ES-I3 (cell line): ENCODE data around the gene TNFSF13B.

Experiments used
- H3K36me3 ChIP-seq: 2 replicates; pipeline ENCODE4 v1.6.1; 2013; ENCODE audit warnings: mild to moderate bottlenecking, low read length, control low read depth, moderate library complexity; ENCODE audit not compliant: insufficient read depth
- H3K4me1 ChIP-seq: 2 replicates; pipeline ENCODE4 v1.6.1; 2013; ENCODE audit warnings: mild to moderate bottlenecking, control low read depth, low read length; ENCODE audit not compliant: insufficient read depth
- H3K9ac ChIP-seq: 2 replicates; pipeline ENCODE4 v1.6.1; 2013; ENCODE audit warnings: low read depth, mild to moderate bottlenecking, low read length, moderate library complexity
- H3K9me3 ChIP-seq: 2 replicates; pipeline ENCODE4 v1.6.1; 2013; ENCODE audit warnings: mild to moderate bottlenecking, low read length, moderate library complexity; ENCODE audit not compliant: control insufficient read depth, insufficient read depth

TNFSF13B gene

DNA sequence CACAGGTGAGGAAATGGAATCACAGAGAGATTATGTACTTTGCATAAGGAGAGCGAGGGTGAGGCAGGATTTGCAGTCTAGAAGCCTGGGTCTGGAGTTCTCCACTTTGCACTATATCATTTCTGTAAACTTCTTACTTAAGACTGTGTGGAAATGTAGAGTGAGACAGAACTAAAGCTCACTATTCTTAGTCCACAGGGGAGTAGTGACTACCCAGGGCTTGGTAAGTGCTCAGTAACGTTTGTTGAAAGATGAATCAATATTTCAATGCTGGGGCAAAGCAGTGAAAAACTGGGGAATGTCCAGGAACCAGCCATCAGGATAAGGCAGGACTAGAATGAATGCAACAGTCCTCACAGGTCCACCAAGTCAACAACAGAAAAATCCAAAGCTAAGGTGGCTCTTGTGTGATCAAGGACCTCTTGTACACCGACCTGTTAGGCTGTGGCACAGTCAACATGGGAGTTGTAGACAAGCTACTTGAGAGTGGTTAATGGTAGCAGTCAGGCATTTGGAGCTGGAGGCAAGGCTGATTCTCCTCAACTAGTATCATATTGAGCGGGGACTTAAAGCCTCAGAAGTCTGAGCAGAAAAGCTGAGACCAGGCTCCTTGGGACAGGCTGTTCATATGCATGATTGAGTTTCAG lies 929 bp upstream of the TNFSF13B start:
- H3K9me3 ChIP-seq, result no peaks in the 10 kb centered on the region
- H3K4me1 ChIP-seq, result 0 out of 2 replicates have a peak, but pooled peaks cover 8% of the 10 kb centered on the region
- no peaks in the 10 kb centered on the region for H3K36me3 ChIP-seq
- no peak overlapping the region for H3K9ac ChIP-seq

GRCh38 chr13:108270442-108270841 lies 924 bp downstream of the TNFSF13B start:
- H3K9me3 ChIP-seq, result no peaks in the 10 kb centered on the region
- H3K36me3 ChIP-seq, result no peaks in the 10 kb centered on the region
- no peak overlapping the region for H3K9ac ChIP-seq
- H3K4me1 ChIP-seq, result 0 out of 2 replicates have a peak, but pooled peaks cover 8% of the 10 kb centered on the region

- Histone ChIP-seq H3K9me3 (no peaks in the 10 kb centered on the region), H3K9ac (no peak overlapping the region), H3K36me3 (no peaks in the 10 kb centered on the region), H3K4me1 (0 out of 2 replicates have a peak, but pooled peaks cover 8% of the 10 kb centered on the region)
Observed at GRCh38 chr13:108272333-108272732, 2.8 kb downstream of the TNFSF13B start.

GRCh38 chr13:108273429-108274118 lies 4.1 kb downstream of the TNFSF13B start:
- H3K9ac ChIP-seq, result no peak overlapping the region
- 0 out of 2 replicates have a peak, but pooled peaks cover 8% of the 10 kb centered on the region for H3K4me1 ChIP-seq
- no peaks in the 10 kb centered on the region for H3K9me3 ChIP-seq
- no peaks in the 10 kb centered on the region for H3K36me3 ChIP-seq

DNA sequence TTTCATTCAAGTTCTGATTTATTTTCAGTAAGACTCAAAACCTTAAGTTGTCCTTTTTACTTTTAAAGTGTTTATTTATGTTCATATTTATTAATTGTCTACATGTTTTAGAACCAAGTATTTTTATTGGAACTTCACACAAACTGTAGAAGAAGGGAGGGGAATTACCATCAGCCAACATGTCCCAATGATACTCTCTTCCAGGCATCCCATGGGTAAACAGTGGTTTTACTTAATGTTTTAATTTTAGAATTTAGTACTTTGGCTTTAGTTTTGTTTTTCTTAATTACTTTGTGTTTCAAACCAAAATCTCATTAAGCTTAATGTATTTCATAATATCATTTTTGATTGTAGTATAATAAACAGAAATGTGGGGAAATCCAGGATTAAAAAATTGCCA lies 5.2 kb downstream of the TNFSF13B start:
- Histone ChIP-seq H3K4me1 (0 out of 2 replicates have a peak, but pooled peaks cover 5% of the 10 kb centered on the region), H3K9ac (no peak overlapping the region), H3K36me3 (no peaks in the 10 kb centered on the region), H3K9me3 (no peaks in the 10 kb centered on the region; the same call in 1 of the 2 replicates)

DNA sequence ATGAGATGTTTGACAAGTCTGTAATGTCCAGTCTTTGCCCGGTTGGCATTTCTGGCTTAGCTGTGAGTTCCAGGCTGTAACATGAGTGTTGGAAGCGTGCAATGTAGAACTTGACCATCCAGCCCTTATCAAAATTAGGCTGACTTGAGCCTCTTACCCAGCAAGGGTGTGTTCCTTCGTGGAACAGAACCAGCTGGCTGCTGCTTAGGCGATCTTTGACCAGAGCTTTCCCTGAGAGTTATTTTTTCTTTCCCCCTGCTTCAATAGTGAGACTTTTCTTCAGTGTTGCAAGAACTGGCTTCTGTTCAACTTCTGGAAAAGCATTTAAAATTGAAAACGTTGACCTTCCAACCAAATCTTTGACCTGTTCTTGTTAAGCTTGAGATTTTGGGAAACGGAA lies 6.5 kb downstream of the TNFSF13B start:
- Histone ChIP-seq H3K4me1 (no peaks in the 10 kb centered on the region), H3K9ac (no peak overlapping the region), H3K36me3 (no peaks in the 10 kb centered on the region), H3K9me3 (no peaks in the 10 kb centered on the region; the same call in 1 of the 2 replicates)

GRCh38 chr13:108278466-108278865 lies 8.9 kb downstream of the TNFSF13B start:
- Histone ChIP-seq H3K9me3 (no peaks in the 10 kb centered on the region; the same call in 1 of the 2 replicates), H3K36me3 (no peaks in the 10 kb centered on the region), H3K4me1 (no peaks in the 10 kb centered on the region), H3K9ac (no peak overlapping the region)

DNA sequence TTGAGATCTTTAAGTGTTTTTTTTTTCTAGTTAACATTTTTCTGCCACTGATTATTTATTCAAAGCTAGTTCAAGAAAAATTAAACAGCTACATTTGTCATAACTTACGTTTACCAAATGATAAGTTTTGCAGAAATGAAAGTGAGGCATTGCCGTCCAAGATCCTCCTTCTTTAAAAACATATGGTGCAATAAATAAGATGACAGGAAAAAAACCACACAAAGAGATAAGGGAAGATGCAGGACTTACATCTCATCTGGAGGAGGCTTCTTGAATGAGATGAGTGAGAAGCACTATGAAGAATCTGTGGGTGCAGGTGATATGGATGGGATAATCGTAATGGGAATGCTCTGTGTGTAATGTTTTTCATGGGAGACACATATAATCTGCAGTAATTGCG lies 12.4 kb downstream of the TNFSF13B start:
- Histone ChIP-seq H3K9ac (no peak overlapping the region), H3K9me3 (no peaks in the 10 kb centered on the region; the same call in 1 of the 2 replicates), H3K4me1 (no peaks in the 10 kb centered on the region), H3K36me3 (no peaks in the 10 kb centered on the region)

DNA sequence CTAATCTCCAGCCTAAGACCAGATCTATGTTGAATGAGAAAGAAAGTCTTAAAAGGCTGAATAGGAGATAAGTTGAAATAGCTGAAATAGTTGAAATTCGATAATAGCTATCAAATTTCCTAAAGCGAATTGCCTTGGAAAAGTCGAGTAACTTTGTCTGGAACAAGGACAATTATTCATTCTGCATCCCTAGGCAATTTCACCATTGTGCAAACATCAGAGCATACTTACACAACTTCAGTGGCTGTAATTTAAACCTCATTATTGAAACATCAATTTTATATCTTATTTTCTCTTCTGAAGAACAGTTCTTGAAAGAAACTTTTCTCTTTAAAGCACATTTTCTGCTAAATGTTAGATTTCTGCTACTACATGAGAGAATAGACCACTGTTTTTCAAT lies 13.6 kb downstream of the TNFSF13B start:
- no peaks in the 10 kb centered on the region for H3K36me3 ChIP-seq
- H3K9ac ChIP-seq, result no peak overlapping the region
- no peaks in the 10 kb centered on the region for H3K4me1 ChIP-seq
- H3K9me3 ChIP-seq, result no peaks in the 10 kb centered on the region; the same call in 1 of the 2 replicates

DNA sequence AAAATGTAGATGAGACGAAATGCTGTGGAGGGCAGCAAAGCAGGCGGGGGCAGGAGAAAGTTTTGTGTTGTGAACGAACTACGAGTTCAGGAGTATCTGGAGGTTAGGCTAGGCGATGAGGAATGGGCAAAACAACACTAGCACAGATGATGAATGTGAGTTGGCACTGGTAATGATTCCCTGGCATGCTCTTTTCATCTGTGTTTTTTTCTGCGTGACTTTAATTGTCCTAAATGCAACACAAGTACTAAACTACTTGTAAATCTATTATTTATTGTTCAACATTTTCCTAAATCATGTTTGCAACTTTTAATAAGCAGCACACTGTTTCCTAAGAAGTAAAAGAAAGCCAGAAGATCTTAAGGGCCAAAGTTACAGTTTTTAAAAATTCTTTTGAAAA lies 19.2 kb downstream of the TNFSF13B start:
- Histone ChIP-seq H3K9ac (no peak overlapping the region), H3K4me1 (no peaks in the 10 kb centered on the region), H3K36me3 (no peaks in the 10 kb centered on the region), H3K9me3 (no peaks in the 10 kb centered on the region)

DNA sequence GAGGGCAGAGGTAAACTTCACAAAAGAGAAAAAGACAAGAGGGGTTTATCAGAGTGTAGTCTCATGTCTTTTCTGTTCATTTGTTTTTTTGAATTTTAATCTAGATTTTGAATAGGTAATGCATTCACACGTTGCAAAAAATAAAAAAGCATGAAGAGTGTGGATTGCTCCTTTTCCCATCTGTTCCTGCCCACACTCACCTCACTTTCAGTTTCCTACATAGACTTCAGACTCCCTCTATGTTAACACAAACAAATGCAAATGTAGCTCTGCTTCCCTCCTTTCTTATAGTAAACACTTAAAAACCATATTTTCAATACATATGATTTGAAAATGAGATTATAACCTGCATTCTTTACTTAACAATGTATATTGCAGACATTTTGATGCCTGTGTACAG lies 20.3 kb downstream of the TNFSF13B start:
- Histone ChIP-seq H3K9ac (no peak overlapping the region), H3K36me3 (no peaks in the 10 kb centered on the region), H3K4me1 (no peaks in the 10 kb centered on the region), H3K9me3 (no peaks in the 10 kb centered on the region)

- Histone ChIP-seq H3K9ac (no peak overlapping the region), H3K36me3 (no peaks in the 10 kb centered on the region), H3K9me3 (no peaks in the 10 kb centered on the region), H3K4me1 (no peaks in the 10 kb centered on the region)
Observed at GRCh38 chr13:108297114-108297513, 27.6 kb downstream of the TNFSF13B start.

GRCh38 chr13:108302279-108302678 lies 32.8 kb downstream of the TNFSF13B start:
- Histone ChIP-seq H3K9ac (no peak overlapping the region), H3K36me3 (no peaks in the 10 kb centered on the region), H3K9me3 (no peaks in the 10 kb centered on the region), H3K4me1 (no peaks in the 10 kb centered on the region)

- Histone ChIP-seq H3K4me1 (no peaks in the 10 kb centered on the region), H3K9ac (no peak overlapping the region), H3K36me3 (no peaks in the 10 kb centered on the region), H3K9me3 (no peaks in the 10 kb centered on the region)
Observed at GRCh38 chr13:108304170-108305016, 34.9 kb downstream of the TNFSF13B start.
